ENCODE measurements around the gene PTPN14.

The PTPN14 gene

DNA sequence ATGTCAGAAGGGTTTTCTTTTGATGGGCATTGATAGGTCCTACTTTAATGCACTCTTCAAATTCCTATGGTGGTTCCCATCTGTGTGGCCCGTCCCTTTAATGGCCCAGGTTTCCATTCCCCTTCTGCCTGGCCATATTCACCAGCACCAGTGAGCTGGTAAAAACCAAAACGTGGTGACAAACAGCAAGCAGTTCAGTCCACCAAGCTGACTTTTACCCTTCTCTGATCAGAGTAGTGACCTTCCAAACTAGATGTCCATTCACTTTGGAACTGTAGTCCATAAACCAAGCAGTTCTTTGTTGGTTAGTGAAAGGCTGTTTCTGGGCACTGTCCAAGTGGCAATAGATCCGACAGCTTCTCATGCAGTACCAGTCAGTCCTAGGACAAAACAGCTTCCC lies 209.9 kb downstream of the PTPN14 start:
- Histone ChIP-seq H3K9me3 (peaks cover 3% of the 10 kb centered on the region), H3K36me3 (no peaks in the 10 kb centered on the region)
- no peak for TF ChIP-seq CTCF (IDR thresholded peaks at IDR 0.05; ENCODE audit: low read depth, low read length)

DNA sequence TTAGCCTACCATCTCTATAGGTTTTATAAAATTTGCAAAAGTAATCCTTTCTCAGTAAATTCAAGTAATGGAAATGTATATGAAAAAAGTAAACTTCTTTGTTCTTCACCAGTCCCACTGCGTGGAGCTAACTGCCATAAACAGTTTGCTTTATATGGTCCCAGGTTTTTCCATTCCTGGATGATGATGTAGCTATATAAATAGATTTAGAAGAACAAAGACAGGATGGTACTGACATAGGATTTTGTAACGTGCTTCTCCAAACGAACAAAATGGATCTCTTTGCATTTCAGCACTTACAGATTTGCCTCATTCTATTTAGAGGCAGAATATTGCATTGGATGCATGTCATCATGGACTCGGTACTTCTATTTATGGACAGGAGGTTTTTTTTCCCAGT lies 213.2 kb downstream of the PTPN14 start:
- Histone ChIP-seq H3K9me3 (no peaks in the 10 kb centered on the region; the same call in 1 of the 2 replicates), H3K27me3 (no peaks in the 10 kb centered on the region), H3K4me1 (no peaks in the 10 kb centered on the region), H3K4me3 (ENCODE audit: low read depth, low read length) (no peak overlapping the region), H3K36me3 (no peaks in the 10 kb centered on the region)
- TF ChIP-seq CTCF (IDR thresholded peaks at IDR 0.05; ENCODE audit: low read depth, low read length) = no peak
- DNase-seq = no peak

More for the DNA sequence above, 209.9 kb downstream of the PTPN14 start:
- Histone ChIP-seq H3K4me1 (no peaks in the 10 kb centered on the region), H3K27me3 (no peaks in the 10 kb centered on the region), H3K4me3 (ENCODE audit: low read depth, low read length) (no peak overlapping the region)
- DNase-seq = no peak

DNA sequence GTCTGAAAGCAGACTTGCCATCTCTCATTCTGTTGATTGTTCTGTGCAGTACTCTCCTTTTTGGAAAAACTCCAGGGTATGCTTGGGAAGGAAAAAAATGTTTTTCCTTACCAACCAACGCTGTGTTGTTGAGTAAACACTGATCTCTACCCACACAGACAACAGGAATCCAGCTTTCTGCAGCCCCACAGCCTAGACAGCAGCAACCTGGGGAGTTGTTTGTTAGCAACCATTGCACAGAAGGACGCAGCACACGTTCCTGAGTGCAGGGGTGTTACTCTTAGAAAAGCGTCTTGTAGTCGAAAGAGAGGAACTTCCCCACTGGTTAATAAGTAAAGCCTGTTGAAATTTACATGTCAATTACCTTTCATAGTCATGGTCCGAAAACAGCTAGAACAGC lies 213.9 kb downstream of the PTPN14 start:
- Histone ChIP-seq H3K9me3 (no peaks in the 10 kb centered on the region; the same call in 1 of the 2 replicates), H3K4me3 (ENCODE audit: low read depth, low read length) (no peak overlapping the region), H3K36me3 (no peaks in the 10 kb centered on the region), H3K4me1 (no peaks in the 10 kb centered on the region), H3K27me3 (no peaks in the 10 kb centered on the region)
- no peak for TF ChIP-seq CTCF (IDR thresholded peaks at IDR 0.05; ENCODE audit: low read depth, low read length)
- DNase-seq = no peak

DNA sequence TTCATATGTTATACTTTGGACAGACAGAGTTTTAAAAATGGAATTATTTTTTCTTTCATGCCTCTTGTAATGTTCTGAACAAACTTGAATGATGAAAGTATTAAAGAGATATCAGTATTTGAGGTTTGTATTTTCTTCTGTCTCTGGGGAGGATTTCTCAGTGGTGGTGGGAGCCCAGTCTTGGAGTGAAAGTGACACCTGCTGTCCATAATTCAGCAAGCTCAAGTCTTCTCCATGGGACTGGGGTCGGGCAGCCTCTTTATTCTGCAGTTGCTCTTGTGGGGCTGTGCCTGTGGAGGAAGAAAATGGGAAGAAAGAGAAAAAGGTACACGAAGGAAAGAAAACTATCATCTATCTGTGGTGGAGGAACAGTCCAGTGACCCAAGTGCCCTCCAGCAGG lies 214.4 kb downstream of the PTPN14 start:
- H3K4me3 ChIP-seq (ENCODE audit: low read depth, low read length) = no peak overlapping the region
- H3K9me3 ChIP-seq = no peaks in the 10 kb centered on the region; the same call in 1 of the 2 replicates
- TF ChIP-seq CTCF (IDR thresholded peaks at IDR 0.05; ENCODE audit: low read depth, low read length) = no peak
- no peak for DNase-seq
- no peaks in the 10 kb centered on the region for H3K36me3 ChIP-seq
- no peaks in the 10 kb centered on the region for H3K4me1 ChIP-seq
- no peaks in the 10 kb centered on the region for H3K27me3 ChIP-seq

GRCh38 chr1:214335567-214335966 lies 215.8 kb downstream of the PTPN14 start:
- H3K36me3 ChIP-seq = no peaks in the 10 kb centered on the region
- no peak for TF ChIP-seq CTCF (IDR thresholded peaks at IDR 0.05; ENCODE audit: low read depth, low read length)
- no peak overlapping the region for H3K4me3 ChIP-seq (ENCODE audit: low read depth, low read length)
- no peaks in the 10 kb centered on the region for H3K4me1 ChIP-seq
- DNase-seq = no peak
- H3K9me3 ChIP-seq = no peaks in the 10 kb centered on the region
- H3K27me3 ChIP-seq = no peaks in the 10 kb centered on the region

GRCh38 chr1:214332946-214333798 lies 218.2 kb downstream of the PTPN14 start:
- Histone ChIP-seq H3K9me3 (no peaks in the 10 kb centered on the region), H3K4me1 (no peaks in the 10 kb centered on the region), H3K27me3 (no peaks in the 10 kb centered on the region), H3K36me3 (no peaks in the 10 kb centered on the region), H3K4me3 (ENCODE audit: low read depth, low read length) (no peak overlapping the region)
- peak; percentile 98 for TF ChIP-seq CTCF (IDR thresholded peaks at IDR 0.05; ENCODE audit: low read depth, low read length)
- peak; percentile 58 for DNase-seq

All from BE2C (cell line).